ENCODE data around the gene ORMDL2. TPM values are rescaled to one million over a fixed set of nuclear protein-coding genes. Genes with fewer than 3 reads are reported as not detected.
"Not testable (repeated sequence)": the region's sequence is repeated elsewhere in the genome, so short reads cannot be mapped to it uniquely, and the experiment has no call there.

ORMDL2 gene
- polyA plus RNA-seq, 3 donors: 18.8 to 63.0 (median 27.2) TPM

- WGBS, 3 donors: 35 to 51% (median 41%) methylated on average over 3 of the region's 3 CpGs
- peak overlapping the region; percentile 95 for H3K27ac ChIP-seq (ENCODE audit: low read depth, low read length)
These were observed 29.2 kb downstream of the ORMDL2 start for GRCh38 chr12:55847033-55847432.

DNA sequence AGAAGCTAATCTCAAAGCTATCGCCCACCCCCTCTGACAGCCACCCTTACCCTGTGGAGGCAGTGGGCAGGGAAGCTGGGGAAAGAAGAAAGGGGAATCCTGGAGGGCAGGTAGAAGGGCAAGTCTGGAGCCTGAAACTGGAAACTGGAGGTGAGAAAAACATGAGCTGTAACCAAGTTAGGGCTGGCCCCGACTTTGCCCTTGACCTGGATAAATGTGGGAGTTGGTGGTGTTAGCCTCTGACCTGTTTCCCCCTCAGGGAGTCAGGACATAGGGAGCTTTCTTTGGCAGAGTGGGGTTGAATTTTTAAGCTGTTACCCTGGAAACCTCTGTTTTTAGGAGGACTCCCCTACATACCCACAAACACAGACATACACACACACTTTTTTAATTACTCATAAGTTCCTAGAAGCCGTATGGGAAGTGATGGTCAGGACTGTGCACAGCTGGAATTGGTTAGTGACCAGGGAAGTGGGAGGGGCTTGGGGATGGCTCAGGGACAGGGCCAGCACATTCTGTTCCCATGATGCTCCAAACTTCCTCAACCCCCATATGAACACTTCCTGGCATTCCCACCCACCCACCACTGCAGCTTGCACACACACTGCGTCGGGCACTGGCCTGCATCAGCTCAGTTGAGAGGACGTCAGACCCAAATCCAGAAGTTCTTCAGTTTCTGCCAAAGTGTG, 29.9 kb downstream of the ORMDL2 start:
- peak overlapping the region; percentile 95 for H3K27ac ChIP-seq (ENCODE audit: low read depth, low read length)
- 15 to 51% (median 17%) methylated on average over 6 of the region's 6 CpGs for WGBS, 3 donors

GRCh38 chr12:55849616-55850343, 31.9 kb downstream of the ORMDL2 start:
- H3K27ac ChIP-seq (ENCODE audit: low read depth, low read length): peak overlapping the region; percentile 42
- WGBS, 3 donors: 70 to 78% (median 72%) methylated on average over 7 of the region's 7 CpGs

GRCh38 chr12:55850401-55850800, 32.6 kb downstream of the ORMDL2 start:
- 25 to 36% (median 33%) methylated on average over 1 of the region's 1 CpG for WGBS, 3 donors

GRCh38 chr12:55850893-55851292, 33.1 kb downstream of the ORMDL2 start:
- 79 to 84% (median 84%) methylated on average over 3 of the region's 3 CpGs for WGBS, 3 donors
- H3K27ac ChIP-seq (ENCODE audit: low read depth, low read length): peak overlapping the region; percentile 3

More at GRCh38 chr12:55850401-55850800, 32.6 kb downstream of the ORMDL2 start:
- peak overlapping the region; percentile 3 for H3K27ac ChIP-seq (ENCODE audit: low read depth, low read length)

DNA sequence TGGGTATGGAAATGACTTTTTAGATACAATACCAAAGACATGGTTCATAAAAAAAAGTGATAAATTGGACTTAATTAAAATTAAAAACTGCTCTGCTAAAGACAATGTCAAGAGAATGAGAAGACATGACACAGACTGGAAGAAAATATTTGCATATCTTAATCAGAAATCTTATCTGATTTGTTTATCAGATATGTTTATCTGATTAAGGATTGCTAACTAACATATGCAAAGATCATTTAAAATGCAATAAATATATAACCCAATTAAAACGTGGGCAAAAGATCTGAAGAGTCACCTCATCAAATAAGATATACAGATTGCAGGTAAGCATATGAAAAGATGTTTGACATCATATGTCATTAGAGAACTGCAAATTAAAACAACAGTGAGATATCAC, 34.9 kb downstream of the ORMDL2 start:
- H3K27ac ChIP-seq (ENCODE audit: low read depth, low read length): no peak overlapping the region
- 29 to 63% (median 47%) methylated on average over 1 of the region's 1 CpG for WGBS, 3 donors

DNA sequence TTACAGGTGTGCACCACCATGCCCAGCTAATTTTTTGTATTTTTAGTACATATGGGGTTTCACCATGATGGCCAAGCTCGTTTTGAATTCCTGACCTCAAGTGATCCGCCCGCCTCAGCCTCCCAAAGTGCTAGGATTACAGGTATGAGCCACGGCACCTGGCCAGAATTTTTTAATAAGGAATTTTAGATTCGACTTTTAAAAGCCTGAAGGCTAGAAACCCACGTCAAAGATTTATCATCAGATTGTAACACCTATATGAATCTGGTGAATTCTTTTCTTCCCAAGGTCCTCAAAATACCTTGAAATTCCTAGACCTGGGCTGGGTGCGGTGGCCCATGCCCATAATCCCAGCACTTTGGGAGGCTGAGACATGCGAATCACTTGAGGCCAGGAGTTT, 43.6 kb downstream of the ORMDL2 start:
- 91 to 97% (median 95%) methylated on average over 8 of the region's 8 CpGs for WGBS, 3 donors
- no peak overlapping the region for H3K27ac ChIP-seq (ENCODE audit: low read depth, low read length)

GRCh38 chr12:55861871-55862270, 44.0 kb downstream of the ORMDL2 start:
- H3K27ac ChIP-seq (ENCODE audit: low read depth, low read length): no peak overlapping the region
- 85 to 90% (median 88%) methylated on average over 3 of the region's 3 CpGs for WGBS, 3 donors

DNA sequence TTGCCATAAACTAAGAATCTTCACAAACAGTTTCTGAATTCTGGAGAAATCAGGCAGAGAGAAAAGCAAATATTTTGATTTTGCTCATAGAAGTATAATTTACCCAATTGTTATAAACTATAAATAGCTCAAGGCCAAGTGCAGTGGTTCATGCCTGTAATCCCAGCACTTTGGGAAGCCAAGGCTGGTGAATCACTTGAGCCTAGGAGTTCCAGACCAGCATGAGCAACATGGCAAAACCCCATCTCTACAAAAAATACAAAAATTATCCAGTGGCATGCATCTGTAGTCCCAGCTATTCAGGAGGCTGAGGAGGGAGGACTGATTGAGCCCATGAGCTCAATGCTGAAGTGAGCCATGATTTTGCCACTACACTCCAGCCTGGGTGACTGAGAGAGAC, 44.4 kb downstream of the ORMDL2 start:
- no peak overlapping the region for H3K27ac ChIP-seq (ENCODE audit: low read depth, low read length)

DNA sequence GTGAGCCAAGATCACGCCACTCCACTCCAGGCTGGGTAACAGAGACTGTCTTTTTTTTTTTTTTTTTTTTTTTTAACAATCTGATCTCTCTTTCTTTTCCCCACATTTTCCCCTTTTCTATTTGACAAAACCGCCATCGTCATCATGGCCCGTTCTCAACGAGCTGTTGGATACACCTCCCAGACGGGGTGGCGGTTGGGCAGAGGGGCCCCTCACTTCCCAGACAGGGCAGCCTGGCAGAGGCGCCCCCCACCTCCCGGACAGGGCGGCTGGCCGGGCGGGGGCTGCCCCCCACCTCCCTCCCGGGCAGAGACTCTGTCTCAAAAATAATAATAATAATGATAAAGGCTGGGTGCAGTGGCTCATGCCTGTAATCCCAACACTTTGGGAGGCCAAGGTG, 45.1 kb downstream of the ORMDL2 start:
- WGBS, 3 donors: 94 to 97% (median 95%) methylated on average over 13 of the region's 13 CpGs
- not testable (repeated sequence) for H3K27ac ChIP-seq (ENCODE audit: low read depth, low read length)

GRCh38 chr12:55865327-55865726, 47.5 kb downstream of the ORMDL2 start:
- H3K27ac ChIP-seq (ENCODE audit: low read depth, low read length): no peak overlapping the region
- 85 to 98% (median 92%) methylated on average over 2 of the region's 2 CpGs for WGBS, 3 donors

- 98 to 100% (median 98%) methylated on average over 3 of the region's 3 CpGs for WGBS, 3 donors
- H3K27ac ChIP-seq (ENCODE audit: low read depth, low read length): not testable (repeated sequence)
These were observed 48.7 kb downstream of the ORMDL2 start for GRCh38 chr12:55866454-55867004.

Other genes with a start within 250 kb of the ORMDL2 start
- not detected for gene OR2AP1, start 245.6 kb upstream of the ORMDL2 start, polyA plus RNA-seq
- not detected for gene OR10P1, start 181.1 kb upstream of the ORMDL2 start, polyA plus RNA-seq
- gene ITGA7, start 110.1 kb upstream of the ORMDL2 start, polyA plus RNA-seq: 100 to 1,000 TPM in 2 of 3 donors, 10 to 100 TPM in 1; 71.2 to 591 (median 227) TPM
- gene BLOC1S1, start 102.0 kb upstream of the ORMDL2 start, polyA plus RNA-seq: 100 to 1,000 TPM; 103 to 323 (median 288) TPM
- 100 to 1,000 TPM in 1 of 3 donors, 10 to 100 TPM in 1, 1 to 10 TPM in 1; 9.1 to 172 (median 48.9) TPM for gene RDH5, start 97.6 kb upstream of the ORMDL2 start, polyA plus RNA-seq
- 1,000 to 10,000 TPM in 2 of 3 donors, 100 to 1,000 TPM in 1; 611 to 1,583 (median 1,331) TPM for gene CD63, start 89.0 kb upstream of the ORMDL2 start, polyA plus RNA-seq
- gene GDF11, start 74.9 kb upstream of the ORMDL2 start, polyA plus RNA-seq: 10 to 100 TPM in 1 of 3 donors, 1 to 10 TPM in 2; 1.5 to 10.2 (median 2.2) TPM
- 10 to 100 TPM; 40.8 to 85.6 (median 65.7) TPM for gene SARNP, start 317 bp upstream of the ORMDL2 start, polyA plus RNA-seq
- gene DNAJC14, start 11.5 kb downstream of the ORMDL2 start, polyA plus RNA-seq: 10 to 100 TPM; 10.6 to 17.5 (median 15.2) TPM
- gene MMP19, start 24.9 kb downstream of the ORMDL2 start, polyA plus RNA-seq: 100 to 1,000 TPM in 1 of 3 donors, 10 to 100 TPM in 1, 1 to 10 TPM in 1; 4.4 to 100 (median 39.6) TPM
- gene PYM1, start 109.9 kb downstream of the ORMDL2 start, polyA plus RNA-seq: 10 to 100 TPM; 16.8 to 33.6 (median 26.2) TPM
- 10 to 100 TPM; 16.9 to 21.4 (median 17.4) TPM for gene DGKA, start 113.1 kb downstream of the ORMDL2 start, polyA plus RNA-seq
- 1 to 10 TPM in 2 of 3 donors, under 1 TPM in 1; 0.42 to 2.9 (median 1.7) TPM for gene PMEL, start 148.0 kb downstream of the ORMDL2 start, polyA plus RNA-seq
- gene CDK2, start 148.8 kb downstream of the ORMDL2 start, polyA plus RNA-seq: 10 to 100 TPM in 2 of 3 donors, 1 to 10 TPM in 1; 9.2 to 20.8 (median 16.8) TPM
- gene RAB5B, start 156.0 kb downstream of the ORMDL2 start, polyA plus RNA-seq: 10 to 100 TPM; 28.5 to 66.8 (median 47.4) TPM
- 10 to 100 TPM in 2 of 3 donors, 1 to 10 TPM in 1; 10.0 to 27.8 (median 15.7) TPM for gene SUOX, start 179.2 kb downstream of the ORMDL2 start, polyA plus RNA-seq
- 1 to 10 TPM; 1.5 to 4.9 (median 4.8) TPM for gene IKZF4, start 203.0 kb downstream of the ORMDL2 start, polyA plus RNA-seq
- 1,000 to 10,000 TPM; 1,111 to 1,459 (median 1,152) TPM for gene RPS26, start 223.9 kb downstream of the ORMDL2 start, polyA plus RNA-seq